HEK293T (cell line): ENCODE data around the gene HLA-DRB1.

Source experiments
- SP1 ChIP-seq: fragments of 450-650 bp; IDR thresholded peaks from 2 replicates; pipeline ENCODE4 v1.6.1; 2017
- TARDBP ChIP-seq: fragments of 450-650 bp; IDR thresholded peaks from 2 replicates; pipeline ENCODE4 v1.6.1; 2016

- TF ChIP-seq SP1 (no peak), TARDBP (no peak)
These were observed 37.6 kb upstream of the HLA-DRB1 start for GRCh38 chr6:32627249-32627648.
